ENCODE data around the gene HCN2. TPM values are rescaled to one million over a fixed set of nuclear protein-coding genes. Genes with fewer than 3 reads are reported as not detected.

Gene HCN2
- total RNA-seq, 1 donor from 2014 or later, result 0.16 TPM

DNA sequence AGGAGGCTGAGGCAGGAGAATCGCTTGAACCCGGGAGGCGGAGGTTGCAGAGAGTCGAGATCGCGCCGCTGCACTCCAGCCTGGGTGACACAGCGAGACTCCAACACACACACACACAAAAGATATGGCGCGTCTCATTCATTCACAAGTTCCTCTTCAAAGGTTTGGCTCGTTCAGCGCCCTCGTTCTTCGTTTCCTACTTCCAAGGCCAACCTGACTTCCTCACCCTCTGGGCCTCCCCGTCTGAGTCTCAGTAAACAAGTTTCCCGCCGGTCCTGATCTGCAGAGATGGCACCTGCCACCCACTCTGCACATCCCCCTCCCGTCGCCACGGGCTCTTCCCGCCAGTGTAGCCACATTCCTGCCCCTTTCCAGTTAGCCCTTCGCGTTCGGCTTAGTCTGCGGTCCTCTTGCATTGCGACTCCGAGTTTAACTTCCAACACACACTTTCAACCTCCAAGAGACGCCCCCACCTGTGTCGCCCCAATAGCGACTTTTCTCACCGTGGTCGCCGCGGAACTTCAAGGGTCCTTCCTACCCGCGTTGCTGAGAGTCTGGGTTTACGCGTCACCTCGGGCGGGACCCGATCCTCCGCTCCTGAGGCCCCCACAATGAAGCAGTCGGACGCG, 18.6 kb upstream of the HCN2 start:
- no peak for DNase-seq (ENCODE audit: low spot score)

DNA sequence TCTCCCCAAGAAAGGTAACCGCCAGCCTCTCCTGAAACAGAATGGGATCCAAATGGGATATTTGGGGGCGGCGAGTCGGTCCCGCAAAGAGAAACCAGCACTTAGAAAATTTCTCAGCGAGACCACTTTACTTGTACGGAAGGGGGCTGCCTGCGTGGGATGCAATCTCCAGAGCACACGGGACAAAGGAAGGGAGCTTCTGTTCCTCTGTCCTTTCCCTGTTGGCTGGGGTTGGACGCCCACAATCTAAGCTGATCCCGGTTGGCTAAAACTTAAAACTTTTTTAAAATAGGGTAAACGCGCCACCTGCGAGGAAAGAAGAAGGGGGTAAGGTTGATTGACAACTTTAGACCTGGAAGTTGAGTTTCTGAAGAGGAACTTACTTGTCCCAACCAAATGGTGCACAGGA, 18.1 kb upstream of the HCN2 start:
- no peak for DNase-seq (ENCODE audit: low spot score)

DNA sequence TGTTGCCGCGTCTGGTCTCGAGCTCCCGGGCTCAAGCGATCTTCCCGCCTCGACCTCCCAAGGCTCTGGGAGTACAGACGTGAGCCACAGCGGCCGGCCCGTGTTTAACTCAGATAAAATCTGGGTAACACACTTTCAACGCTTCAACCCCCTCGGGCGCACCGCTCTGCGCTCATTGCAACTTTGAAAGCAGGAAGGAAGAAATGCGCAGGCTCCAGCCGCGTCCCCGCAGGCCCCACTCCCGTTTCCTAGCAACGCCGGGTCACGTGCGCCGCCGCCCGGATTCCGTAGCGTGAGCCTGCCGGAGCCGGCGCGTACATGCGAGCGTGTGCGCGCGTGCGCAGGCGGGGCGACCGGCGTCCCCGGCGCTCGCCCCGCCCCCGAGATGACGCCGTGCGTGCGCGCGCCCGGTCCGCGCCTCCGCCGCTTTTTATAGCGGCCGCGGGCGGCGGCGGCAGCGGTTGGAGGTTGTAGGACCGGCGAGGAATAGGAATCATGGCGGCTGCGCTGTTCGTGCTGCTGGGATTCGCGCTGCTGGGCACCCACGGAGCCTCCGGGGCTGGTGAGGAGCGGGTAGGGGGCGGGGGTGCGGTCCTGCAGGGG, 17.4 kb upstream of the HCN2 start, which contains the start of gene BSG:
Gene BSG (plus strand): TSS at position 457 of the 603 bp plus-strand sequence. CDS start 39 bp downstream, at position 496.
- DNase-seq (ENCODE audit: low spot score), result peak; percentile 100

DNA sequence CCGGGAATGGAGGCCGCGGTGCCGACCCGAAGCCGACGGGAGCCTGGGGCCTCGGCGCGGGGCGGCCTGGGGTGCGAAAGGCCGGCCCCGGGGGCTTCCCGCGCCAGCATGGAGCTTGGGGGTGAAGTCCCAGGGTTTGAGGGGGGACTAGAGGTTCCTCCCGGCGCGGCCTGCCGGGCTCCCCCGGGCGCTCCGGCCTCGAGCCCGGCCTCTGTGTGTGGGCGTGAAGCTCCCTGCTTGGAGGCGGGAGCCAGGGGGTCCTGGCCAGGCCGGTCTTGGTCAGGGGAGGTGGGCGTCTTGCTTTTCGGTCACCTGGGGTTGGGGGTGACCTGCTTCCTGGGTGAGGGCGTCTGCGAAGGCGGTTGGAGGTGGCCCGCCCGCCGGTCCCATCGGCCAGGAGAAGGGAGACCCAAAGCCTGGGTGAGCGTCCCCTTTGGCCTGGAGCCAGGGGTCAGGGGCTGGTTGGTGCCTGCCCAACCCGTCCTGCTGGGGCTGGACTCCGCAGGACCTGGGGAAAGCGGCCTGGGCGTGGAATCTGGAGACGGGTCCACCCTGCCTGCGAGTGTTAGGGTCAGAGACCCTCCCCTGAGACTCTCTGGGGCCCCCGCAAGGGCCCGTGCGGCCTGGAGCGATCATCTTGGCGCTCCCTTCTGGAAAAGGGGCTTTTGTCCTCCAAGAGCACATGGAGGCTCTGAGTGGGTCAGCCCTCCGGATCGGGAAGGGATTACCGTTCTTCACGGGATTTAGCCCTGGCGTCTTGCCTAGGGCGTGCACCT, 16.8 kb upstream of the HCN2 start:
- no peak for DNase-seq (ENCODE audit: low spot score)

DNA sequence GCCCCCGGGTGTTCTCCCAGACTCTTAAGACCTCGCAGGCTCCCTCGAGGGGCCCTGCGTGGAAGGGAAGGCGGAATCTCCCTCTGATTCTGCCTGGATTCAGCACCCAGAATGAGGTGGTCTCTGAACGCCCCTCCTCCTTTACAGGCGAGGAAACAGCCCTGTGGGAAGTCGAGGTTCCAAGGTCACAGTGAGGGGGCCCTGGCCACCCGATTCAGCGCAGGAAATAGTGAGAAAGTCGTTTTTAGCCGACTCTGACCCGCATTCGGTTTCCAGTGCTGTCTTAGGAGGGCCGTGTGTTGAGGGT, 16.2 kb upstream of the HCN2 start:
- no peak for DNase-seq (ENCODE audit: low spot score)

DNA sequence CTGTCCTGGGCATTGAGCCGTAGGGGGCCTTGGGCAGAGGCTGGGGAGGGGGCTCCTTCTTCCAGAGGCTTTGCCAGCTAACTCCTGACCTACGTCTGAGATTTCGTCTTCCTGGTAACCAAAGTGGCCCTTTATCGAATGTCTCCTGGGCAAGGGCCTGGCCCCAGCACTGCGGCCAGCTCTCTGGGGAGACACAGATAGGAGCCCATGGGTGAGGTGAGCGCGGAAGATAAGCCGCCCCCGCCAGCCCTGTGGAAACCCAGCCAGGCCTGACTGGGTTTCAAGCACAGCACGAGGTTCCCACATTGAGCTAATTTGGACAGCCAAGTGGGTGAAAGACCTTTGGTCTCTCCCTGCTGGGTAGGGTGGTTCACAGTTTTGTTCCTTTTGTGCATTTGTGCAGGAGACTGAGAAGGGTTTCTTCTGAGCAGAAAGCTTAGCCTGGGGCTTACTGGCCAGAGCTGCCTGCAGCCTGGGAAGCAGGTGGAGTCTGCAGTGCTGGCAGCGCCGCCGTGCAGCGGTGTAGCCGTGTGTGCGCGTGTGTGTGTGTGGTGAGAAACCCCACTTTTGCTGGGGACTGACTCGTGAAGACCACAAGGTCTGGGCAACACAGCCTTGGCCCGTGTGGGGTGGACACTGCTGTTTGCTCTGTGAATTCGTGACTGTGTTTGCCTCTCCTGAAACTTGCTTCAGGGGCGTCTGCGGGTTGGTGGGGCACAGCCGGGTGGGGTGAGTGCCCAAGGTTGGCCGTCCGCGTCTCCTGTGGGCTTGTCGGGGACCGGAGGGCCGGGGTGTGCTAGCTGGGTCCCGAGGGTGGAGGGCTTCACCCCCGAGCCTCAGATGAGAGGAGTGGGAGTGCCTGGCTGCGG, 14.8 kb upstream of the HCN2 start:
- no peak for DNase-seq (ENCODE audit: low spot score)

DNA sequence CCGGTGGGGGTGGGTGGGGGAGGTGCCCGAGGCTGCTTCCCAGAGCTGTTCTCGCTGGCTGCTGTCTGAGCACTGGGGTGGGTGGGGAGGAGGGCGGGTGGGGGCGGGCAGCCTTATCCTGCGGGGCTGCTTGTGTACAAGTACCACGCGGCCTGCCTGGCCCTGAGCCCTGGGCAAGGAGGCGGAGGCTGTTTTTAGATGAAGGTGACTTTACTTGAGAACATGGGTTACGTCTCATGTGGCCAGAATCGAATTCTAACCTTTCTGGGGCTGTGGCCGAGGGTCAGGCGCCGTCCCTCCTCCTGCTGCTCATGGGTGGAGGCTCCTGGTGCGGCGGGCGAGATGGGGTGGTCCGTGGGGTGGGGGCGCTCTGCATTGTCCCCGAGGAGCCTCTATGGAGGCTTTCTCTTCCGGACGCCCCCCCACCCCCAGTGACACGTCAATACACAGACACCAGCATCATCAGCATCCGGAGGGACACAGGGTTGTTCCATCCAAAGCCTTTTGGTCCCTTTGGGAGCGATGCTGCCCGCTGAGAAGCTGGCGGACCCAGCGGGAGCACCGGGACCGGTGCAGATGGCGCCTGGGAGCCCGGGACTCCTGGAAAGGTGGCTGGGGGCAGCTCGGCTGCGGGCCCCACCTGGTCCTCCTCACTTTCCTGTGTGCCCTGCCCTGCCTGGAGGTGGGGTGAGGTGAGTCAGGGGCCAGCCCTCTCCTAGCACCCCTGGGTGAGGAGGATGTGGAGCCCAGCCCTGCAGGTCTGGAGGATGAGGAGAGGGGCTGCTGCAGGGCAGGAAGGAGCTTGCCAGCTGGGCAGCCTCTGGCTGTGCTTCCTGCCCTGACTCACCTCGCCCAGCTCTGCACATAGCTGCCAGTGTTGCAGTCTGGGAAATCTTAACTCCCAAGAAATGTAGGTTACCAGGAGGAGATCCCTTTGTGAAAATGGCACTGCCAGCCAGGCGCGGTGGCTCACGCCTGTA, 13.9 kb upstream of the HCN2 start:
- no peak for DNase-seq (ENCODE audit: low spot score)

DNA sequence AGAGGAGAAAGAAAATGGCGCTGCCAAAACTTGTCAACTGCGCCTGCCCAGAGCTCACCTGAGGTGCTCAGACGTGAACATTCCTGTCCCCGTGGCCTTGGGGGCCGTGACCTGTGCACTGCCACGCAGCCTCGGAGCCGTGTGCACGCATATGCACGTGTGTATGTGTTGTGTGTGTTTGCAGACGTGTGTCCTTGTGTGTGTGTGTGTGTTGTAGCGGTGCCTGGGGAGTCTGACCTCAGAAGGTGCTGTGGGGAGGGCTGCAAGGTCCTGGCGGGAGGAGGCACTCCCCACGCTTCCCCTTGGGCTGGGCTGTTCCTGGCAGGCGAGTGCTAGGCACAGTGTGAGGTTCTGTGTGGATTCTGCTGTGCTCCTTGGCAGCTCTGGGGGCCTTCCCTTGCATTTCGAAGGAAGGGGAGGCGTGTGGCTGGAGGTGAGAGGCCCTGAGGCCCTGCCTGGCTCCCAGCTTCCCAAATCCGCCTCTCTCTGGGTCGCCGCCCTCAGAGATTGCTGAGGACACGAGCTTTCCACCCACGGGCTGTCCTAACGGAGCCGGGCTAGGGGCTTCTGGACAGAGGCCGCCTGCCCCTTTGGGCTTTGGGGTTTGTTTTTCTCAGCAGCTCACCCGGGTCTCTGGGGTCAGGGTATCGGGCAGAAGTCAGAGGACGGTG, 12.8 kb upstream of the HCN2 start:
- DNase-seq (ENCODE audit: low spot score), result no peak

DNA sequence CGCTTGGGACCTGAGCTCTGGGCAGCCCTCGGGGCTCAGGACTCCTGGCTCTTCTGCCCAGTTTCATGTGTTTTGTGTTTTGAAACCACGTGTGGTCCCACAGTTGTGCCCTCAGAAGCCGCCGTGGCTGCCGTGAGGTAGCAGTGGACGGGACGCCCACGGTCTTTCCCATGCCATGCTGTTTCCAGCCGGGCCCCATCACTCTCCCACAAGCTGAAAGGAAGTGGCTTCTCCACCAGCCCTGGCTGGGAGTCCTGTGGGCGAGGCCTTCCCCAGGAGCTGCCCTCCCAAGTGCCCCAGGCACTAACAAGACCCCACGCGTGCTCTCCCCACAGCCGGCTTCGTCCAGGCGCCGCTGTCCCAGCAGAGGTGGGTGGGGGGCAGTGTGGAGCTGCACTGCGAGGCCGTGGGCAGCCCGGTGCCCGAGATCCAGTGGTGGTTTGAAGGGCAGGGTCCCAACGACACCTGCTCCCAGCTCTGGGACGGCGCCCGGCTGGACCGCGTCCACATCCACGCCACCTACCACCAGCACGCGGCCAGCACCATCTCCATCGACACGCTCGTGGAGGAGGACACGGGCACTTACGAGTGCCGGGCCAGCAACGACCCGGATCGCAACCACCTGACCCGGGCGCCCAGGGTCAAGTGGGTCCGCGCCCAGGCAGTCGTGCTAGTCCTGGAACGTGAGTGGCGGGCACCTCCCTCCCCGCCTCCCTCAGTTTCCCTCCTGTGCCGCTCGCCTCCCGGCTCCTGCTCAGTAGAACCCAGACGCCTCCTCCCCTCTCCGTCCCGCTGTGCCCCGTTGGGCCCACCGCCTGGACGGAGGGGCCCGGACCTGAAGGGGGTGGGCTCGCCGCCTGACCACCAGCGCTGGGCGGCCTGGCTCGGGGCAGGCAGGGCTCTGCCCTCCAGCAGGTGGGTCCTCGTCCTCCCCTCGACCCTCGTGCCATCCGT, 12.0 kb upstream of the HCN2 start:
- DNase-seq (ENCODE audit: low spot score), result no peak

DNA sequence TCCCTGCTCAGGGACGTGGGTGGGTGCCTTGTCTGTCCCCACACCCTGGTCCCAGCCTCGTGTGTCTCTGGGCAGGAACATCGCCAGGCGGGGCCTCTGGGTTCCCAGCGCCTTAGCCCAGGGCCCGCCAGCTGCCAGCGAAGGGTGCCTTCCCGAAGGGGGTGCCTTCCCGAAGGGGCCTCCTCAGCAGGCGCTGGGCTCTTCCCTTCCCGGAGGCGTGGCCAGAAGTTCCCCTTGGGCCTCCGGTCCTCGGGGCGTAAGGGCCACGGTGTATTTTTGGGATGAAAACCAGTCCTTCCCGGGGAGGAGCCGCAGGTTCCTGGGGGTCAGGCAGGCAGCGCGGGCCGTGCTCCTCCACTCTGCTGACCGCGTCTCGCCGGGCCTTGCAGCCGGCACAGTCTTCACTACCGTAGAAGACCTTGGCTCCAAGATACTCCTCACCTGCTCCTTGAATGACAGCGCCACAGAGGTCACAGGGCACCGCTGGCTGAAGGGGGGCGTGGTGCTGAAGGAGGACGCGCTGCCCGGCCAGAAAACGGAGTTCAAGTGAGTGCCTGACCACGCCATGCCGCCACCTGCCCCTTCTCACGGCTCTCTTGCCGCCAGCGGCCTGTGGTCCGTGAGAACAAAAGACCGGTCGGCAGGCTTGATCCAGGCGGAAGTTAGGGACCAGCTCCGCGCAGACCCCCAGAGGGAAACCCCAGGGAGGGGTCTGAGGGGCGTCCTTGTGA, 10.4 kb upstream of the HCN2 start:
- DNase-seq (ENCODE audit: low spot score), result no peak

DNA sequence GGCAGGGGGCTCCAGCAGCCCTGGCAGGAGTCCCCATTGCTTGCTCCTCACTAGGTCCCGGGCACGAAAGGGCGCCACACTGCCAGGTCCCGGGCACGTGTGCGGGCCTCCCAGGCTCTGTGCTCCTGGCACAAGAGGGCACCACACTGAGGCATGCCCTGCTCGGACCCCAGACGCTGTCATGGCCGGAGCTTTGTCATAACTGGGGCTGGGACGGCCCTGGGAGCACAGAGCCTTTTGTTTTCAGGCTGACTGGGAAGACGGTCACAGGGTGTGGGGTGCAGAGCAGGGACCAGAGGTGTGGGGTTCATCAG, 9.9 kb upstream of the HCN2 start:
- no peak for DNase-seq (ENCODE audit: low spot score)

DNA sequence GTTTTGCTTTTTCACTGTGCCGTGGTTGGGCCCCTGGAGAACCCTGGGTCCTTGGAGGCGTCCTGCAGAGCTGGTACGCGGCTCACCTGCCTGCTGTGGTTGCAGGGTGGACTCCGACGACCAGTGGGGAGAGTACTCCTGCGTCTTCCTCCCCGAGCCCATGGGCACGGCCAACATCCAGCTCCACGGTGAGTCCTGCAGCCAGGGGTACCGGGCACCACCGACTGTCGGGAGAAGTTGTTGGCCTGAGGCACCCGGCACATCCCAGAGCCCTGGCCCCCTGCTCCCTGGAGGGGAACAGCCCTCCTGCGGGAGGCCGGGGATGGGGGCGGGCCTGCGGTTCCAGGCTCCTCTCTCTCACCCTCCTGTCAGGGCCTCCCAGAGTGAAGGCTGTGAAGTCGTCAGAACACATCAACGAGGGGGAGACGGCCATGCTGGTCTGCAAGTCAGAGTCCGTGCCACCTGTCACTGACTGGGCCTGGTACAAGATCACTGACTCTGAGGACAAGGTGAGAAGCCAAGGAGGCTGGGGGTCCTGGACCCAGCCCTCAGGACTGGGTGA, 9.3 kb upstream of the HCN2 start:
- DNase-seq (ENCODE audit: low spot score), result no peak

DNA sequence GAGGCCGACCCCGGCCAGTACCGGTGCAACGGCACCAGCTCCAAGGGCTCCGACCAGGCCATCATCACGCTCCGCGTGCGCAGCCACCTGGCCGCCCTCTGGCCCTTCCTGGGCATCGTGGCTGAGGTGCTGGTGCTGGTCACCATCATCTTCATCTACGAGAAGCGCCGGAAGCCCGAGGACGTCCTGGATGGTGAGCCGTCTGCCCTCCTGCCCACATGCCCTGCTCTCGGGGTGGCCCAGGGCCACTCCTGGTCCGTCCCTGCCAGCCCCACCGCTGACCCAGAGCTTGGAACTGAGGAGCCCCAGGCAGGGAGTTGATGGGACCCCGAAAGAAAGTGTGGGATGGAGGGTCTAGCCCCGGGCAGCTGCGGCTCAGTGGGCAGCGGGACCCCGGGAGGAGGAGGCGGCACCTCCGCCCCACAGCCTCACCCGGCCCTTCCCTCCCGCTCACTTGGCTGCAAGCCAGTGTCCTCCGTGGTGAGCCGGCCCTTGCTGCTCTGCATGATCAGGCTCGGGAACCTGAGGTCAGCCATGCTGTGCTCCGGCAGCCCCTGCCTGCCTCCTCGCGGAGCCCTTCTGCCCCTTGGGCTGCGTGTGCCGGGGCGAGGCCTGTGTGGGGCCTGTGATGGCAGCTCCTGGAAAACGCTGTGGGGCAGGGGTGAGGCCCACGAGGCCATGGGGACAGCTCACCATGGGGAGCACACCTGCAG, 8.1 kb upstream of the HCN2 start:
- DNase-seq (ENCODE audit: low spot score), result no peak

DNA sequence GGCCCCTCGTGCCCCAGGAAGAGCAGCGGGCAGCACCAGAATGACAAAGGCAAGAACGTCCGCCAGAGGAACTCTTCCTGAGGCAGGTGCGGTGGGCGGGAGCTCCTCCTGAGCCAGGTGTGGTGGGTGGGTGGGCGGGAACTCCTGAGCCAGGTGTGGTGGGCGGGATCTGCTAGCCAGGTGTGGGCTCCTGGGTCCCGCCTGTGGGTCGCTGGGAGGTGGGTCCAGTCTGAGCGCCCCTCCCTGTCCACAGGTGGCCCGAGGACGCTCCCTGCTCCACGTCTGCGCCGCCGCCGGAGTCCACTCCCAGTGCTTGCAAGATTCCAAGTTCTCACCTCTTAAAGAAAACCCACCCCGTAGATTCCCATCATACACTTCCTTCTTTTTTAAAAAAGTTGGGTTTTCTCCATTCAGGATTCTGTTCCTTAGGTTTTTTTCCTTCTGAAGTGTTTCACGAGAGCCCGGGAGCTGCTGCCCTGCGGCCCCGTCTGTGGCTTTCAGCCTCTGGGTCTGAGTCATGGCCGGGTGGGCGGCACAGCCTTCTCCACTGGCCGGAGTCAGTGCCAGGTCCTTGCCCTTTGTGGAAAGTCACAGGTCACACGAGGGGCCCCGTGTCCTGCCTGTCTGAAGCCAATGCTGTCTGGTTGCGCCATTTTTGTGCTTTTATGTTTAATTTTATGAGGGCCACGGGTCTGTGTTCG, 7.0 kb upstream of the HCN2 start:
- no peak for DNase-seq (ENCODE audit: low spot score)

DNA sequence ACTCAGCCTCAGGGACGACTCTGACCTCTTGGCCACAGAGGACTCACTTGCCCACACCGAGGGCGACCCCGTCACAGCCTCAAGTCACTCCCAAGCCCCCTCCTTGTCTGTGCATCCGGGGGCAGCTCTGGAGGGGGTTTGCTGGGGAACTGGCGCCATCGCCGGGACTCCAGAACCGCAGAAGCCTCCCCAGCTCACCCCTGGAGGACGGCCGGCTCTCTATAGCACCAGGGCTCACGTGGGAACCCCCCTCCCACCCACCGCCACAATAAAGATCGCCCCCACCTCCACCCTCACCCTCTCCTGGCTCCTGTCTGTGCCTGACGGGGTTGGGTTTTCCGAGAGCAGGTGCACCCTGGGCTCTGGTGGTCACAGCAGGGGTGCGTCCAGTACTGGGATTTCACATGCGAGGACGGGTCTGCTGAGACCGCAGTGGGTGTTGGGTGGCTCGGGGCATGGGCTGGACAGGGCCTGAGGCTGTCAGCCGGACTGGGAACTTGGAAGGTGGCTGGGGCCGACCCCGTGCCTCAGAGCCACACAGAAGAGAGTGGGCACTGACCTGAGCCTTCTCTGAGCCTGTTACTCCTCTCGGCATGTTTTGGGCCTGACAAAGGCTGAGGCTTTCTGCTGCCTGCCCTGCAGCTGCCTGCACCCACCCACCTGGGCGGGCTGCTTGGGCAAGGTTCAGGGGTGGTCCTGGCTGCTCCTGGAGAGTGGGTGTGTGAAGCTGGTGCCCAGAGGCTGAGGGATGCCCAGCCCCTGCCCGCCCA, 6.3 kb upstream of the HCN2 start:
- DNase-seq (ENCODE audit: low spot score), result no peak

DNA sequence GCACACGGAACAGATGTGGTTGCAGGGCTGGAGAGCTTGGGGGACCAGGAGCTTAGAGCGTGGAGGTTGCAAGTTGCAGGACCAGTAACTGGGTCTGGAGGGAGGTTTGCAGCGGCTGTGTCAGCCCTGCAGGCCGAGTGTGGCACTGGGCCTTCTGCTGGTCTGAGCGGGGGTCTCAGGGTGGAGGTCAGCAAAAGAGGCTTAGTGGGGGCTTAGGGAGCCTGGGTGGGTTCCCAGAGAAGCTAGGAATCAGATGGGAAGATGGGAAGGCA, 5.8 kb upstream of the HCN2 start:
- no peak for DNase-seq (ENCODE audit: low spot score)
